A549 (cell line): ENCODE results near the gene RBMS3.

Source experiments
- CTCF ChIP-seq: fragments of >200 bp; sonication (Bioruptor Twin); formaldehyde crosslinking; IDR thresholded peaks from 3 replicates; pipeline ENCODE4 v1.5.1; 2016
- E2F6 ChIP-seq: IDR thresholded peaks from 2 replicates; pipeline ENCODE4 v1.6.1; 2012; ENCODE audit warnings: low read depth, borderline replicate concordance
- ELK1 ChIP-seq: fragments of 150-350 bp; IDR thresholded peaks from 2 replicates; pipeline ENCODE4 v1.6.1; 2014; ENCODE audit warnings: low read depth, mild to moderate bottlenecking, low read length
- POLR2A ChIP-seq: IDR thresholded peaks from 2 replicates; pipeline ENCODE4 v1.6.1; 2012; ENCODE audit warnings: mild to moderate bottlenecking, low read length
- RARB ChIP-seq: fragments of 250-450 bp; sonication (Bioruptor Pico); IDR thresholded peaks from 2 replicates; pipeline ENCODE4 v1.8.0; 2021; ENCODE audit warnings: mild to moderate bottlenecking, moderate library complexity
- USF2 ChIP-seq: fragments of 450-650 bp; IDR thresholded peaks from 2 replicates; pipeline ENCODE4 v1.6.1; 2014; ENCODE audit warnings: antibody characterized with exemption

GRCh38 chr3:29937185-29937584, 656.3 kb downstream of the RBMS3 start:
- TF ChIP-seq POLR2A (no peak), CTCF (no peak), RARB (no peak), E2F6 (no peak), USF2 (no peak), ELK1 (no peak)
